ENCODE results near the gene UBXN10.

DNA sequence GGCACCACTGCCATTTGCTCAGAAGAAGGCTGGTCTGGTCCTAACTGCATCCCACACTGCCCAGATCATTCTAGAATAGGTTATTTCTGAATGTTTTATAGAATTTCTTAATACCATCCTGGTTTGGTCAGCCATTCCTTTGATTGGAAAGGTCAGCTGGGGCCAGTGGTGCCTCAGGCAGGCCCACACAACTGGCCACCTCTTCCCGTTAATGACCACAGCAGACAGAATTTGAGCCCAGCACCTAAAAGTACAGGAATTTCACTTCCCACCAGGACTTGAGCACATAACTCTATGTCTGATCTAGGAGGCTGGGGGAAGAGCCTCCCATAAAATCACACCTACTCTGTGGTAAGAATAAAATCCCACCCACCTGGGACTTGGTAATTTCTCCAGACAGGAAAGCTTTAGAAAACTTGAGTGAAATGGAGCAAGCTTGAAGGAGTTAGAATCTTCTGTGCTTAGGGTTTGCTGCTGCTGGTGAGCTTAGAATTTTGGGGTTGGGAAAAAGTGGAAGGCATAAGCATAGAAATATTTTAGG is 7.0 kb downstream of the UBXN10 start:
- TF ChIP-seq, protein P1, sequence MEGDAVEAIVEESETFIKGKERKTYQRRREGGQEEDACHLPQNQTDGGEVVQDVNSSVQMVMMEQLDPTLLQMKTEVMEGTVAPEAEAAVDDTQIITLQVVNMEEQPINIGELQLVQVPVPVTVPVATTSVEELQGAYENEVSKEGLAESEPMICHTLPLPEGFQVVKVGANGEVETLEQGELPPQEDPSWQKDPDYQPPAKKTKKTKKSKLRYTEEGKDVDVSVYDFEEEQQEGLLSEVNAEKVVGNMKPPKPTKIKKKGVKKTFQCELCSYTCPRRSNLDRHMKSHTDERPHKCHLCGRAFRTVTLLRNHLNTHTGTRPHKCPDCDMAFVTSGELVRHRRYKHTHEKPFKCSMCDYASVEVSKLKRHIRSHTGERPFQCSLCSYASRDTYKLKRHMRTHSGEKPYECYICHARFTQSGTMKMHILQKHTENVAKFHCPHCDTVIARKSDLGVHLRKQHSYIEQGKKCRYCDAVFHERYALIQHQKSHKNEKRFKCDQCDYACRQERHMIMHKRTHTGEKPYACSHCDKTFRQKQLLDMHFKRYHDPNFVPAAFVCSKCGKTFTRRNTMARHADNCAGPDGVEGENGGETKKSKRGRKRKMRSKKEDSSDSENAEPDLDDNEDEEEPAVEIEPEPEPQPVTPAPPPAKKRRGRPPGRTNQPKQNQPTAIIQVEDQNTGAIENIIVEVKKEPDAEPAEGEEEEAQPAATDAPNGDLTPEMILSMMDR (IDR thresholded peaks at IDR 0.05 in 4 of 5, conservative IDR thresholded peaks at IDR 0.05 in 1 of 5), result no peak
- no peak for TF ChIP-seq POLR2A (IDR thresholded peaks at IDR 0.05)
